ENCODE data around the gene MAGED4B. TPM values are rescaled to one million over a fixed set of nuclear protein-coding genes. Genes with fewer than 3 reads are reported as not detected.

The MAGED4B gene
- total and polyA plus RNA-seq, 2 of the 4 experiments (the other 2 are of a cell fraction): 35.5 to 85.5 TPM

DNA sequence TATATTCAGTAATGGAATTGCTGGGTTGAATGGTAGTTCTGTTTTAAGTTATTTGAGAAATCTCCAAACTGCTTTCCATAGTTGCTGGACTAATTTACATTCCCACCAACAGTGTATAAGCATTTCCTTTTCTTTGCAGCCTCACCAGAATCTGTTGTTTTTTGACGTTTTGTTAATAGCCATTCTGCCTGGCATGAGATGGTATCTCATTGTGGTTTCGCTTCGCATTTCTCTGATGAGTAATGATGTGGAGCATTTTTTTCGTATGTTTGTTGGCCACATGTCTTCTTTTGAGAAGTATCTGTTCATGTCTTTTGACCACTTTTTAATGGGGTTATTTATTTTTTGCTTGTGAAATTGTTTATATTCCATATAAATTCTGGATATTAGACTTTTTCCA, 13.6 kb upstream of the MAGED4B start:
- no peak for DNase-seq
- no peaks in the 10 kb centered on the region; the same call in 1 of the 2 replicates for H3K27me3 ChIP-seq (ENCODE audit: control insufficient read depth, insufficient read depth, low read length)
- no peak overlapping the region for H2AK9ac ChIP-seq (replicated peaks; ENCODE audit: low read depth, low read length, poor library complexity)
- intact Hi-C loops (cut with micrococcal nuclease) (no loop called here), in situ Hi-C loops (cut with MboI; ENCODE audit: low sequenced_read_pairs) (no loop called here), dilution Hi-C loops (cut with HindIII; ENCODE audit: low sequenced_read_pairs, unreplicated experiment) (no loop called here)
- no peak overlapping the region for H2BK20ac ChIP-seq (ENCODE audit: low read depth, low read length)
- H4K20me1 ChIP-seq (ENCODE audit: insufficient read depth, low read length): no peaks in the 10 kb centered on the region
- H3K9ac ChIP-seq (ENCODE audit: low read depth, low read length): no peak overlapping the region
- H3K36me3 ChIP-seq (ENCODE audit: control insufficient read depth, insufficient read depth, low read length): no peaks in the 10 kb centered on the region
- H2AFZ ChIP-seq (replicated peaks; ENCODE audit: low read length, poor library complexity): no peak overlapping the region
- H3K18ac ChIP-seq (ENCODE audit: low read depth, low read length): no peak overlapping the region
- no peak overlapping the region for H3K23ac ChIP-seq (ENCODE audit: low read depth, low read length)
- no peak for ATAC-seq (ENCODE audit: low read depth)
- WGBS, 2 experiments (ENCODE audit: extremely low coverage in 2 of 2, insufficient read length in 1 of 2): no CpG with 5 or more reads among the region's 4 CpGs
- no peak overlapping the region for H3K4me3 ChIP-seq (ENCODE audit: insufficient read depth, low read depth, low read length)
- H4K5ac ChIP-seq (ENCODE audit: low read depth, low read length): no peak overlapping the region
- no peak overlapping the region for H3K4me2 ChIP-seq (ENCODE audit: low read depth, low read length)
- CTCF ChIA-PET: no interaction called here
- no peak overlapping the region for H2AK5ac ChIP-seq (ENCODE audit: low read depth, low read length)
- H3K4ac ChIP-seq (ENCODE audit: low read depth, low read length): no peak overlapping the region
- POLR2A ChIA-PET (ENCODE audit: unreplicated experiment): no interaction called here
- no peak overlapping the region for H2BK5ac ChIP-seq (ENCODE audit: low read depth, low read length, poor library complexity, severe bottlenecking)
- no peak overlapping the region for H4K8ac ChIP-seq (ENCODE audit: low read depth in 2 of 2, low read length in 2 of 2)
- no peak overlapping the region for H3K14ac ChIP-seq (replicated peaks; ENCODE audit: low read depth, low read length)
- H3K79me1 ChIP-seq (ENCODE audit: low read depth in 1 of 2, low read length in 2 of 2): no peaks in the 10 kb centered on the region
- H3K9me3 ChIP-seq (ENCODE audit: control insufficient read depth, insufficient read depth, low read length): no peaks in the 10 kb centered on the region
- H3K56ac ChIP-seq (ENCODE audit: extremely low read depth, insufficient read depth, low read length): no peak overlapping the region
- no peak overlapping the region for H2BK15ac ChIP-seq (ENCODE audit: low read depth, low read length)
- no peaks in the 10 kb centered on the region for H3K9me1 ChIP-seq (ENCODE audit: insufficient read depth, low read length)
- H3K4me1 ChIP-seq (ENCODE audit: control insufficient read depth, insufficient read depth, low read length): no peaks in the 10 kb centered on the region
- BruUV-seq (replicated peaks): no TSS peak
- H2BK120ac ChIP-seq (ENCODE audit: low read depth, low read length): no peak overlapping the region
- no peak for TF ChIP-seq MAZ (IDR thresholded peaks at IDR 0.05; ENCODE audit: borderline replicate concordance, low read depth, low read length)
- TF ChIP-seq FOS (IDR thresholded peaks at IDR 0.05; ENCODE audit: low read depth, low read length): no peak
- TF ChIP-seq MAFK (IDR thresholded peaks at IDR 0.05; ENCODE audit: low read depth, low read length): no peak
- TF ChIP-seq, protein P1, sequence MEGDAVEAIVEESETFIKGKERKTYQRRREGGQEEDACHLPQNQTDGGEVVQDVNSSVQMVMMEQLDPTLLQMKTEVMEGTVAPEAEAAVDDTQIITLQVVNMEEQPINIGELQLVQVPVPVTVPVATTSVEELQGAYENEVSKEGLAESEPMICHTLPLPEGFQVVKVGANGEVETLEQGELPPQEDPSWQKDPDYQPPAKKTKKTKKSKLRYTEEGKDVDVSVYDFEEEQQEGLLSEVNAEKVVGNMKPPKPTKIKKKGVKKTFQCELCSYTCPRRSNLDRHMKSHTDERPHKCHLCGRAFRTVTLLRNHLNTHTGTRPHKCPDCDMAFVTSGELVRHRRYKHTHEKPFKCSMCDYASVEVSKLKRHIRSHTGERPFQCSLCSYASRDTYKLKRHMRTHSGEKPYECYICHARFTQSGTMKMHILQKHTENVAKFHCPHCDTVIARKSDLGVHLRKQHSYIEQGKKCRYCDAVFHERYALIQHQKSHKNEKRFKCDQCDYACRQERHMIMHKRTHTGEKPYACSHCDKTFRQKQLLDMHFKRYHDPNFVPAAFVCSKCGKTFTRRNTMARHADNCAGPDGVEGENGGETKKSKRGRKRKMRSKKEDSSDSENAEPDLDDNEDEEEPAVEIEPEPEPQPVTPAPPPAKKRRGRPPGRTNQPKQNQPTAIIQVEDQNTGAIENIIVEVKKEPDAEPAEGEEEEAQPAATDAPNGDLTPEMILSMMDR (conservative IDR thresholded peaks at IDR 0.05; ENCODE audit: low read depth, low read length): no peak
- TF ChIP-seq NFE2L2 (IDR thresholded peaks at IDR 0.05; ENCODE audit: low read depth, low read length): no peak
- no peak for TF ChIP-seq BHLHE40 (IDR thresholded peaks at IDR 0.05; ENCODE audit: low read depth, low read length)
- no peak for TF ChIP-seq MXI1 (IDR thresholded peaks at IDR 0.05; ENCODE audit: borderline replicate concordance, low read depth, low read length)
- no peak for TF ChIP-seq RCOR1 (IDR thresholded peaks at IDR 0.05; ENCODE audit: insufficient replicate concordance, low read length)
- TF ChIP-seq, protein P2, sequence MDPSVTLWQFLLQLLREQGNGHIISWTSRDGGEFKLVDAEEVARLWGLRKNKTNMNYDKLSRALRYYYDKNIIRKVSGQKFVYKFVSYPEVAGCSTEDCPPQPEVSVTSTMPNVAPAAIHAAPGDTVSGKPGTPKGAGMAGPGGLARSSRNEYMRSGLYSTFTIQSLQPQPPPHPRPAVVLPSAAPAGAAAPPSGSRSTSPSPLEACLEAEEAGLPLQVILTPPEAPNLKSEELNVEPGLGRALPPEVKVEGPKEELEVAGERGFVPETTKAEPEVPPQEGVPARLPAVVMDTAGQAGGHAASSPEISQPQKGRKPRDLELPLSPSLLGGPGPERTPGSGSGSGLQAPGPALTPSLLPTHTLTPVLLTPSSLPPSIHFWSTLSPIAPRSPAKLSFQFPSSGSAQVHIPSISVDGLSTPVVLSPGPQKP (IDR thresholded peaks at IDR 0.05; ENCODE audit: borderline replicate concordance, low read depth, low read length): no peak
- TF ChIP-seq USF2 (IDR thresholded peaks at IDR 0.05; ENCODE audit: low read depth, low read length): no peak
- TF ChIP-seq CHD1 (IDR thresholded peaks at IDR 0.05; ENCODE audit: low read depth, low read length): no peak
- no peak for TF ChIP-seq RFX5 (IDR thresholded peaks at IDR 0.05; ENCODE audit: low read depth, low read length)
- TF ChIP-seq CEBPB (IDR thresholded peaks at IDR 0.05; ENCODE audit: low read depth, low read length): no peak
- TF ChIP-seq RAD21 (IDR thresholded peaks at IDR 0.05; ENCODE audit: low read length): no peak
- TF ChIP-seq POLR2A (IDR thresholded peaks at IDR 0.05; ENCODE audit: low read depth, low read length): no peak
- TF ChIP-seq SMC3 (IDR thresholded peaks at IDR 0.05; ENCODE audit: low read depth, low read length): no peak
- H4K91ac ChIP-seq (ENCODE audit: insufficient read depth, low read depth, low read length): no peak overlapping the region
- H3K27ac ChIP-seq (ENCODE audit: insufficient read depth, low read length): no peak overlapping the region
